Activated CD4-positive, alpha-beta T cell treated with anti-CD3 and anti-CD28 coated beads for 36 hours (primary cell): ENCODE results near the gene ACAT2. TPM values are rescaled to one million over a fixed set of nuclear protein-coding genes. Genes with fewer than 3 reads are reported as not detected.
"Not testable (repeated sequence)": the region's sequence is repeated elsewhere in the genome, so short reads cannot be mapped to it uniquely, and the experiment has no call there.

Experiments used
- ATAC-seq: fragments of 200-7000 bp; cut with Tn5 transposase; one replicate; pipeline ENCODE4 v1.10.0; 2021; ENCODE audit warnings: mild to moderate bottlenecking, moderate library complexity
- CTCF ChIA-PET: fragments of 350-600 bp; sonication (Branson Sonifier 250); formaldehyde crosslinking; loops from one replicate; lab custom pipeline; 2021; ENCODE audit warnings: antibody characterized with exemption; lab: Charles Lee
- POLR2A ChIA-PET: fragments of 350-600 bp; sonication (Branson Sonifier 250); formaldehyde crosslinking; loops from one replicate; lab custom pipeline; 2021; ENCODE audit warnings: antibody characterized with exemption, inconsistent platforms; lab: Charles Lee
- DNase-seq: peaks from one replicate; pipeline ENCODE4 v3.0.0-alpha.2; 2020
- H3K27ac Mint-ChIP-seq: one replicate; pipeline ENCODE4 v1.8.0; 2021; ENCODE audit warnings: mixed read lengths
- H3K27me3 Mint-ChIP-seq: one replicate; pipeline ENCODE4 v1.8.0; 2021; ENCODE audit warnings: mixed read lengths
- H3K36me3 Mint-ChIP-seq: one replicate; pipeline ENCODE4 v1.8.0; 2021; ENCODE audit warnings: low read depth, mixed read lengths
- H3K4me1 Mint-ChIP-seq: one replicate; pipeline ENCODE4 v1.8.0; 2021; ENCODE audit warnings: mixed read lengths
- H3K4me3 Mint-ChIP-seq: one replicate; pipeline ENCODE4 v1.8.0; 2021; ENCODE audit warnings: mild to moderate bottlenecking, moderate library complexity, mixed read lengths
- H3K9me3 Mint-ChIP-seq: one replicate; pipeline ENCODE4 v1.8.0; 2021; ENCODE audit warnings: low read depth, mixed read lengths
- intact Hi-C, 2 experiments: fragments of 100-400 bp; cut with DNase I in 1 of 2; cut with micrococcal nuclease in 1 of 2; formaldehyde crosslinking; loops; one replicate each; pipeline versions ENCODE4 v1.14.2 to v1.15.1; 2022 to 2024; cut with DNase I, micrococcal nuclease
- total RNA-seq, 2 experiments: library from RNA; stranded (reverse); gene quantifications; one replicate each; pipeline ENCODE4 v1.2.3, GENCODE V29; 2021

Gene ACAT2
- total RNA-seq, 2 experiments from 2014 or later = 55.0 to 82.1 TPM

- Mint-ChIP-seq H3K9me3 (no peaks in the 10 kb centered on the region), H3K27me3 (no peaks in the 10 kb centered on the region), H3K36me3 (peaks cover 2% of the 10 kb centered on the region), H3K4me1 (no peaks in the 10 kb centered on the region), H3K27ac (no peak overlapping the region), H3K4me3 (no peak overlapping the region)
- CTCF ChIA-PET = no interaction called here
- intact Hi-C loops = no loop called here
- POLR2A ChIA-PET = interaction anchor here (0.6 kb wide), 1 partner anchor 48 kb away, joined by 3 read pairs; no protein-coding TSS in a partner anchor
- DNase-seq = no peak
- ATAC-seq = no peak
These were observed 51.9 kb downstream of the ACAT2 start for GRCh38 chr6:159813781-159814180.

GRCh38 chr6:159815410-159815809, 53.6 kb downstream of the ACAT2 start:
- ATAC-seq (no peak), DNase-seq (no peak)
- Mint-ChIP-seq H3K27me3 (no peaks in the 10 kb centered on the region), H3K36me3 (peaks cover 2% of the 10 kb centered on the region), H3K27ac (no peak overlapping the region), H3K4me1 (peaks cover 12% of the 10 kb centered on the region), H3K9me3 (no peaks in the 10 kb centered on the region), H3K4me3 (no peak overlapping the region)
- intact Hi-C loops = no loop called here
- ChIA-PET CTCF (no interaction called here), POLR2A (no interaction called here)

- CTCF ChIA-PET, H3K4me3 Mint-ChIP-seq, H3K27me3 Mint-ChIP-seq, H3K27ac Mint-ChIP-seq, ATAC-seq, DNase-seq, H3K36me3 Mint-ChIP-seq, POLR2A ChIA-PET, H3K9me3 Mint-ChIP-seq, intact Hi-C loops: not testable (repeated sequence)
- peaks cover 17% of the 10 kb centered on the region for H3K4me1 Mint-ChIP-seq
These were observed 54.9 kb downstream of the ACAT2 start for GRCh38 chr6:159816775-159817174.

- no peak for ATAC-seq
- POLR2A ChIA-PET = no interaction called here
- peaks cover 2% of the 10 kb centered on the region for H3K36me3 Mint-ChIP-seq
- no peak overlapping the region for H3K27ac Mint-ChIP-seq
- intact Hi-C loops = no loop called here
- H3K4me3 Mint-ChIP-seq = no peak overlapping the region
- CTCF ChIA-PET = no interaction called here
- H3K4me1 Mint-ChIP-seq = peaks cover 17% of the 10 kb centered on the region
- H3K27me3 Mint-ChIP-seq = no peaks in the 10 kb centered on the region
- no peaks in the 10 kb centered on the region for H3K9me3 Mint-ChIP-seq
- DNase-seq = no peak
These were observed 56.3 kb downstream of the ACAT2 start for GRCh38 chr6:159817951-159818739.

- Mint-ChIP-seq H3K36me3 (peaks cover 2% of the 10 kb centered on the region), H3K9me3 (no peaks in the 10 kb centered on the region), H3K4me1 (peaks cover 17% of the 10 kb centered on the region), H3K4me3 (no peak overlapping the region), H3K27ac (no peak overlapping the region), H3K27me3 (no peaks in the 10 kb centered on the region)
- intact Hi-C loops = no loop called here
- ChIA-PET CTCF (no interaction called here), POLR2A (no interaction called here)
- DNase-seq = no peak
- ATAC-seq = no peak
These were observed 57.3 kb downstream of the ACAT2 start for GRCh38 chr6:159819098-159819497.

- ATAC-seq (peak; percentile 83), DNase-seq (peak; percentile 58)
- Mint-ChIP-seq H3K27ac (peak overlapping the region; percentile 64), H3K9me3 (no peaks in the 10 kb centered on the region), H3K4me1 (peaks cover 17% of the 10 kb centered on the region), H3K36me3 (peaks cover 2% of the 10 kb centered on the region), H3K4me3 (peak overlapping the region; percentile 34), H3K27me3 (no peaks in the 10 kb centered on the region)
- intact Hi-C loops = no loop called here
- POLR2A ChIA-PET = no interaction called here
- CTCF ChIA-PET = interaction anchor here (0.7 kb wide), 1 partner anchor 635 kb away, joined by 3 read pairs; no protein-coding TSS in a partner anchor
These were observed 58.2 kb downstream of the ACAT2 start for GRCh38 chr6:159819932-159820640.

- ChIA-PET CTCF (no interaction called here), POLR2A (interaction anchor here (0.7 kb wide), 1 partner anchor 31 kb away, joined by 4 read pairs; the partner anchor contains the start of gene MRPL18)
- Mint-ChIP-seq H3K9me3 (no peaks in the 10 kb centered on the region), H3K27me3 (no peaks in the 10 kb centered on the region), H3K4me3 (no peak overlapping the region), H3K36me3 (peaks cover 2% of the 10 kb centered on the region), H3K27ac (no peak overlapping the region), H3K4me1 (peaks cover 17% of the 10 kb centered on the region)
- ATAC-seq (no peak), DNase-seq (no peak)
- intact Hi-C loops = no loop called here
These were observed 59.3 kb downstream of the ACAT2 start for GRCh38 chr6:159821122-159821521.

- CTCF ChIA-PET = interaction anchor here (1.0 kb wide), 1 partner anchor 281 kb away, joined by 3 read pairs; no protein-coding TSS in a partner anchor
- POLR2A ChIA-PET = interaction anchor here (0.5 to 0.7 kb wide), 2 partner anchors 31 to 675 kb away, joined by 3 to 4 read pairs; partner anchors contain the start of gene MRPL18
- Mint-ChIP-seq H3K27me3 (no peaks in the 10 kb centered on the region), H3K4me1 (peaks cover 17% of the 10 kb centered on the region), H3K36me3 (peaks cover 2% of the 10 kb centered on the region), H3K9me3 (no peaks in the 10 kb centered on the region), H3K27ac (no peak overlapping the region), H3K4me3 (no peak overlapping the region)
- ATAC-seq (no peak), DNase-seq (no peak)
- intact Hi-C loops = no loop called here
These were observed 59.9 kb downstream of the ACAT2 start for GRCh38 chr6:159821726-159822125.

GRCh38 chr6:159823953-159824352, 62.1 kb downstream of the ACAT2 start:
- no peaks in the 10 kb centered on the region for H3K9me3 Mint-ChIP-seq
- H3K4me1 Mint-ChIP-seq = peaks cover 17% of the 10 kb centered on the region
- intact Hi-C loops = no loop called here
- no peaks in the 10 kb centered on the region for H3K36me3 Mint-ChIP-seq
- no peak for ATAC-seq
- POLR2A ChIA-PET = no interaction called here
- no peak overlapping the region for H3K27ac Mint-ChIP-seq
- CTCF ChIA-PET = interaction anchor here (1.1 to 1.2 kb wide), 2 partner anchors 17 to 20 kb away, joined by 3 read pairs; no protein-coding TSS in a partner anchor
- H3K4me3 Mint-ChIP-seq = no peak overlapping the region
- no peaks in the 10 kb centered on the region for H3K27me3 Mint-ChIP-seq
- DNase-seq = no peak

- H3K27ac Mint-ChIP-seq, intact Hi-C loops, DNase-seq, H3K27me3 Mint-ChIP-seq, H3K4me3 Mint-ChIP-seq, H3K36me3 Mint-ChIP-seq, H3K9me3 Mint-ChIP-seq, ATAC-seq, POLR2A ChIA-PET: not testable (repeated sequence)
- CTCF ChIA-PET = interaction anchor here (1.1 kb wide), 1 partner anchor 17 kb away, joined by 3 read pairs; no protein-coding TSS in a partner anchor
- H3K4me1 Mint-ChIP-seq = peaks cover 14% of the 10 kb centered on the region
These were observed 62.8 kb downstream of the ACAT2 start for GRCh38 chr6:159824690-159825089.

- peaks cover 4% of the 10 kb centered on the region for H3K4me1 Mint-ChIP-seq
- H3K36me3 Mint-ChIP-seq = no peaks in the 10 kb centered on the region
- H3K9me3 Mint-ChIP-seq = no peaks in the 10 kb centered on the region
- H3K4me3 Mint-ChIP-seq = no peak overlapping the region
- intact Hi-C loops = no loop called here
- ChIA-PET POLR2A (no interaction called here), CTCF (no interaction called here)
- H3K27ac Mint-ChIP-seq = no peak overlapping the region
- ATAC-seq (no peak), DNase-seq (no peak)
- no peaks in the 10 kb centered on the region for H3K27me3 Mint-ChIP-seq
These were observed 64.2 kb downstream of the ACAT2 start for GRCh38 chr6:159826004-159826403.
